CD4-positive, alpha-beta T cell treated with Interleukin-4 for 1 hour (primary cell): ENCODE data around the gene SNAI3.

Experiments
- DNase-seq, 2 donors: peaks; one replicate each; pipeline ENCODE4 v3.0.0-alpha.2; 2020 to 2022

SNAI3 gene

DNA sequence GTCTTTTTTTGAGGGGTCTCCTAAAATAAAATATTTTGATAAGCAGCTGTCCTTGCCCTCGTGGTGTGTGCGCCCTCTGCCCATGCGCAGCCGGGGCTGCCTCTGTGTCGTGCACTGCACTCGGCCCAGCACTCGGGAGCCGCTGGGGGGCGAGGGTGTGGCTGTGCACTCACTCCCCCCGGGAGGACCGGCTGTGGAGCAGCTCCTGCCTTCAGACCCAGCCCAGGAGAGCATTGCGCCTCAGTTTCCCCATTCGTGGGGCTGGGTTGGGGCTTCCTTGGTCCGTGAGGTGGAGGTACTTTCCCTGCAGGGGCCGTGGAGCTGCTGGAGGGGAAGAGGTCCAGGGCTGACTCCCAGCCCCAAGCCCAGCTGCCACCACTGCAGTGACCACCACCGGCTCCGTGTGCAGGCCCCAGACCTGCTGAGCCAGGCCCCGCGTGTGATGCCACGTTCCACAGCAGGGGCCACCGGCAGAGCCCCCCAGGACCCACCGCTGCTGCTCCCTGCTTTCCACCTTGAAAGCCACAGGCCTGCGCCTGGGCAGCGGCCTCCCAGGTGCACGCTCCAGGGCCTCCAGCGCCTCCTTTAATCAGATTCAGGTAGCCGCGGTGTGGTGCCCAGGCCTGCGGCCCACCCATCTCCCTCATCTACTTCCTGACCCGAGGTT, 54.3 kb downstream of the SNAI3 start:
- DNase-seq: no peak

DNA sequence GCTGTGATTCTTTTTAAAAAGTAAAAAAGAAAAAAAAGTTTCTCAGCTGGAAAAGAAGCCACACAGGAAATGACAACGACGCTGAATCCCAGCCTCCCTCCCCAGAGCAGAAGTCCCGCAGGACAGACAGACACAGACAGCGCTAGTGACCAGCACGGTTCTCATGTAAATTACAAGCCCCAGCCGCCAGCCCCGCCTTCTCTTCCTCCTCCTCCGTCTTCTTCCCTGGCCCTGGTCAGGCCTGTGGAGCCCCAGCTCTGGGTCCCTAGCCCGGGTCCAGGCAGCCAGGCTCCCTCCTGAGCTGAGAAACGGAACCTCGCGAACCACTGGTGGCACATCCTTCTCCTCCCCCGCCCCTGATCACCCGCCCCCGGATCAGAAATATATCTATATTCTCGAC, 54.9 kb downstream of the SNAI3 start:
- no peak for DNase-seq

DNA sequence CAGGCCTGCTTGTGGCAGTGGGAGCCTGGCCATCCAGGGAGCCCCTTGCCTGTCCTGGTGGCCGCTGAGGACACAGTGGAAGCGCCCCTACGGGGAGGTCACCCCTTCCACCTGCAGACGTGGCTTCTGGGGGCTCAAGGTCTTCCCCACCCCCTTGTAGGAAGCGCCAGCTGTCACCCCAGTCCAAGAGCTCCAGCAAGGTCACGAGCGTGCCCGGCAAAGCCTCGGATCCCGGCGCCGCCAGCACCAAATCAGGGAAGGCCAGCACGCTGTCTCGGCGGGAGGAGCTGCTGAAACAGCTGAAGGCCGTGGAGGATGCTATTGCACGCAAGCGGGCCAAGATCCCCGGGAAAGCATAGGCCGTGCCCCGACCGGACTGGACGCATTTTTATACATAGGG, 55.4 kb downstream of the SNAI3 start:
- DNase-seq: no peak

DNA sequence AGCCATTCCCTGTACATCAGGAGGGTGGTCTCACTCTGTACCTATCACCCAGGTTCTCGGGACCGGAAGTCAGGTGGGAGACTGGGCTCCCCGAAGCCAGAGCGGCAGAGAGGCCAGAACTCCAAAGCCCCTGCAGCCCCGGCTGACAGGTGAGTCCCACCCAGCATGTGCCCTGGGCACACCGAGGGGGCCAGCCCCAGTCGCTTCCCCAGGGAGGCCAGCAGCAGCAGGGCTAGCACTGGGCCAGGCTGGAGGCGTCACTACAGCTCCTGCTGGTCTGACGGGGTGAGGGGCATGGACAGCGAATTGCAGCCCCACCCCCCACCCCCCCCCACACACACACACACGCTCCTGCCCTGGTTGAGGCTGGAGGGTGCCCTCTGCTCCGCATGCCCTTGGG, 55.9 kb downstream of the SNAI3 start:
- DNase-seq: no peak

DNA sequence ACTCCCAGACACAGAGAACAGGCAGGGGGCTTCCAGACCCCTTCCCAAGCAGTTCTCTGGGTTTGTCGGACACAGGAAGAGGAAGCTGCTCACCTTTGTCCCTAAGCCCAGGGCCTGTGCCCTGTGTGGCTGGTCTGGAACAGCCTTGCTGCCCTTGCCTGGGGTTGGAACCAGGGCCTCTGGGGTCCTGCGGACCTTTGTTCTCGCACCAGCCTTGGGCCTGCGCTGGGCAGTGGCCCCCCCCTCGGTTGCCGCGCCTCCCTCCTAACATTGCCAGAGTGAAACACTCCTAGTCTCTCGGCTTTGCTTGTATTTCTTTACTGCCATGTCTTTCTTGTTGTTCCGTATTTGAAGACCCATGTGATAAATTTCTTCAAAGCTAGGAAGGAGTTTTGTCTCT, 56.5 kb downstream of the SNAI3 start:
- DNase-seq: no peak

DNA sequence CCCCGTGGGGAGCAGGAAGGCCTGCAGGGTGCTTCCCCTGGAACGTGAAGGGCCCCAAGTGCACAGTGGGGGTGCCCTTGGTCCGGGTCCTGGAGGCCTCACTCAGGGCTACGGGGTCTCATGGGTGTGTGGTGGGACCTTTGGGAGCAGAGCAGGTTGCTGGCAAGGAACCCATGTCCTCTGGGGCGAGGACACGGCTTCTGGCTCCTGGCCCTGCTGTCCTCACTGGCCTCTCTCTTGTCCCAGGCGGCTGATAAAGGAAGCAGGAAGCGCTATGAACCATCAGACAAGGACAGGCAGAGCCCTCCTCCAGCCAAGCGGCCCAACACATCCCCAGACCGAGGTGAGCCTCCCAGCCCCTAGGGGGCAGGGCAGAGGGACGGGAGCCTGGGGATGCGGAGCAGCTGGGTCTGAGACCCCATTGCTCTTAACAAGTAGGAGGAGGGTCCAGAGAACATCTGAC, 57.8 kb downstream of the SNAI3 start:
- no peak for DNase-seq
